ENCODE results near the gene FRMPD1.
"Not testable (repeated sequence)": the region's sequence is repeated elsewhere in the genome, so short reads cannot be mapped to it uniquely, and the experiment has no call there.

Gene FRMPD1

GRCh38 chr9:37752642-37753488 is 102.1 kb downstream of the FRMPD1 start:
- peaks cover 8% of the 10 kb centered on the region for H3K4me1 ChIP-seq (ENCODE audit: control insufficient read depth, insufficient read depth, low read length, poor library complexity, severe bottlenecking)
- H3K9me3 ChIP-seq (ENCODE audit: control insufficient read depth, low read length), result peaks cover 4% of the 10 kb centered on the region
- H3K27ac ChIP-seq (ENCODE audit: low read depth, low read length, severe bottlenecking), result no peak overlapping the region
- H3K36me3 ChIP-seq (ENCODE audit: control insufficient read depth, insufficient read depth, low read length), result no peaks in the 10 kb centered on the region
- peak overlapping the region; percentile 70 for H3K4me3 ChIP-seq (ENCODE audit: extremely low read depth, insufficient read depth, low read length, poor library complexity, severe bottlenecking)
- WGBS, 2 experiments (ENCODE audit: insufficient coverage in 2 of 2), result 90 to 94% methylated on average over 25 of the region's 29 CpGs

- 7 to 10% methylated on average over 18 to 22 of the region's 40 CpGs for WGBS, 2 experiments (ENCODE audit: insufficient coverage in 2 of 2)
- Histone ChIP-seq H3K9me3 (ENCODE audit: control insufficient read depth, low read length) (peaks cover 4% of the 10 kb centered on the region), H3K36me3 (ENCODE audit: control insufficient read depth, insufficient read depth, low read length) (no peaks in the 10 kb centered on the region), H3K27ac (ENCODE audit: low read depth, low read length, severe bottlenecking) (no peak within 1 kb of the TSS), H3K4me1 (ENCODE audit: control insufficient read depth, insufficient read depth, low read length, poor library complexity, severe bottlenecking) (peaks cover 5% of the 10 kb centered on the region), H3K4me3 (ENCODE audit: extremely low read depth, insufficient read depth, low read length, poor library complexity, severe bottlenecking) (peak within 1 kb of the TSS; percentile 70)
Measured at GRCh38 chr9:37753489-37754190, 102.9 kb downstream of the FRMPD1 start, which contains the start of gene TRMT10B. TRMT10B (plus strand) TSS chr9:37753805; CDS start chr9:37761932, 8,127 bp downstream.

- no peak overlapping the region for H3K4me3 ChIP-seq (ENCODE audit: extremely low read depth, insufficient read depth, low read length, poor library complexity, severe bottlenecking)
- peaks cover 9% of the 10 kb centered on the region for H3K4me1 ChIP-seq (ENCODE audit: control insufficient read depth, insufficient read depth, low read length, poor library complexity, severe bottlenecking)
- 81 to 85% methylated on average over 3 of the region's 3 CpGs for WGBS, 2 experiments (ENCODE audit: insufficient coverage in 2 of 2)
- H3K9me3 ChIP-seq (ENCODE audit: control insufficient read depth, low read length), result no peaks in the 10 kb centered on the region
- no peak overlapping the region for H3K27ac ChIP-seq (ENCODE audit: low read depth, low read length, severe bottlenecking)
- H3K36me3 ChIP-seq (ENCODE audit: control insufficient read depth, insufficient read depth, low read length), result no peaks in the 10 kb centered on the region
Measured at GRCh38 chr9:37758747-37759146, 108.0 kb downstream of the FRMPD1 start.

GRCh38 chr9:37760416-37761161 is 109.8 kb downstream of the FRMPD1 start:
- no peak overlapping the region for H3K4me3 ChIP-seq (ENCODE audit: extremely low read depth, insufficient read depth, low read length, poor library complexity, severe bottlenecking)
- H3K9me3 ChIP-seq (ENCODE audit: control insufficient read depth, low read length), result no peaks in the 10 kb centered on the region
- H3K27ac ChIP-seq (ENCODE audit: low read depth, low read length, severe bottlenecking), result no peak overlapping the region
- 96 to 100% methylated on average over 1 to 4 of the region's 7 CpGs for WGBS, 2 experiments (ENCODE audit: insufficient coverage in 2 of 2)
- H3K4me1 ChIP-seq (ENCODE audit: control insufficient read depth, insufficient read depth, low read length, poor library complexity, severe bottlenecking), result peaks cover 4% of the 10 kb centered on the region
- H3K36me3 ChIP-seq (ENCODE audit: control insufficient read depth, insufficient read depth, low read length), result no peaks in the 10 kb centered on the region

- WGBS, 2 experiments (ENCODE audit: insufficient coverage in 2 of 2), result 61 to 62% methylated on average over 3 of the region's 3 CpGs
- Histone ChIP-seq H3K27ac (ENCODE audit: low read depth, low read length, severe bottlenecking) (no peak overlapping the region), H3K4me3 (ENCODE audit: extremely low read depth, insufficient read depth, low read length, poor library complexity, severe bottlenecking) (no peak overlapping the region), H3K4me1 (ENCODE audit: control insufficient read depth, insufficient read depth, low read length, poor library complexity, severe bottlenecking) (peaks cover 4% of the 10 kb centered on the region), H3K9me3 (ENCODE audit: control insufficient read depth, low read length) (no peaks in the 10 kb centered on the region), H3K36me3 (ENCODE audit: control insufficient read depth, insufficient read depth, low read length) (no peaks in the 10 kb centered on the region)
Measured at GRCh38 chr9:37761511-37761910, 110.8 kb downstream of the FRMPD1 start.

- not testable (repeated sequence) for H3K9me3 ChIP-seq (ENCODE audit: control insufficient read depth, low read length); H3K27ac ChIP-seq (ENCODE audit: low read depth, low read length, severe bottlenecking); H3K36me3 ChIP-seq (ENCODE audit: control insufficient read depth, insufficient read depth, low read length); H3K4me1 ChIP-seq (ENCODE audit: control insufficient read depth, insufficient read depth, low read length, poor library complexity, severe bottlenecking); H3K4me3 ChIP-seq (ENCODE audit: extremely low read depth, insufficient read depth, low read length, poor library complexity, severe bottlenecking)
- WGBS, 2 experiments (ENCODE audit: insufficient coverage in 2 of 2), result no CpG with 5 or more reads among the region's 6 CpGs
Measured at GRCh38 chr9:37765263-37765662, 114.5 kb downstream of the FRMPD1 start.

GRCh38 chr9:37769306-37769705 is 118.6 kb downstream of the FRMPD1 start:
- no peak overlapping the region for H3K27ac ChIP-seq (ENCODE audit: low read depth, low read length, severe bottlenecking)
- 75 to 78% methylated on average over 3 to 5 of the region's 5 CpGs for WGBS, 2 experiments (ENCODE audit: insufficient coverage in 2 of 2)
- peaks cover 20% of the 10 kb centered on the region for H3K36me3 ChIP-seq (ENCODE audit: control insufficient read depth, insufficient read depth, low read length)

GRCh38 chr9:37769995-37770394 is 119.2 kb downstream of the FRMPD1 start:
- Histone ChIP-seq H3K9me3 (ENCODE audit: control insufficient read depth, low read length) (no peaks in the 10 kb centered on the region), H3K4me3 (ENCODE audit: extremely low read depth, insufficient read depth, low read length, poor library complexity, severe bottlenecking) (no peak overlapping the region), H3K4me1 (ENCODE audit: control insufficient read depth, insufficient read depth, low read length, poor library complexity, severe bottlenecking) (no peaks in the 10 kb centered on the region), H3K27ac (ENCODE audit: low read depth, low read length, severe bottlenecking) (no peak overlapping the region), H3K36me3 (ENCODE audit: control insufficient read depth, insufficient read depth, low read length) (peaks cover 21% of the 10 kb centered on the region)
- WGBS, 2 experiments (ENCODE audit: insufficient coverage in 2 of 2), result 100% methylated on average over 2 of the region's 3 CpGs

More at GRCh38 chr9:37769306-37769705, 118.6 kb downstream of the FRMPD1 start:
- H3K4me3 ChIP-seq (ENCODE audit: extremely low read depth, insufficient read depth, low read length, poor library complexity, severe bottlenecking), result no peak overlapping the region
- no peaks in the 10 kb centered on the region for H3K4me1 ChIP-seq (ENCODE audit: control insufficient read depth, insufficient read depth, low read length, poor library complexity, severe bottlenecking)
- H3K9me3 ChIP-seq (ENCODE audit: control insufficient read depth, low read length), result no peaks in the 10 kb centered on the region

GRCh38 chr9:37775216-37775919 is 124.6 kb downstream of the FRMPD1 start:
- no peaks in the 10 kb centered on the region for H3K9me3 ChIP-seq (ENCODE audit: control insufficient read depth, low read length)

GRCh38 chr9:37776328-37776727 is 125.6 kb downstream of the FRMPD1 start:
- Histone ChIP-seq H3K36me3 (ENCODE audit: control insufficient read depth, insufficient read depth, low read length) (peaks cover 64% of the 10 kb centered on the region), H3K9me3 (ENCODE audit: control insufficient read depth, low read length) (no peaks in the 10 kb centered on the region), H3K4me1 (ENCODE audit: control insufficient read depth, insufficient read depth, low read length, poor library complexity, severe bottlenecking) (no peaks in the 10 kb centered on the region), H3K27ac (ENCODE audit: low read depth, low read length, severe bottlenecking) (no peak overlapping the region), H3K4me3 (ENCODE audit: extremely low read depth, insufficient read depth, low read length, poor library complexity, severe bottlenecking) (no peak overlapping the region)
- 94 to 100% methylated on average over 2 to 4 of the region's 5 CpGs for WGBS, 2 experiments (ENCODE audit: insufficient coverage in 2 of 2)

More at GRCh38 chr9:37775216-37775919, 124.6 kb downstream of the FRMPD1 start:
- Histone ChIP-seq H3K27ac (ENCODE audit: low read depth, low read length, severe bottlenecking) (no peak overlapping the region), H3K4me3 (ENCODE audit: extremely low read depth, insufficient read depth, low read length, poor library complexity, severe bottlenecking) (no peak overlapping the region), H3K36me3 (ENCODE audit: control insufficient read depth, insufficient read depth, low read length) (peaks cover 54% of the 10 kb centered on the region), H3K4me1 (ENCODE audit: control insufficient read depth, insufficient read depth, low read length, poor library complexity, severe bottlenecking) (no peaks in the 10 kb centered on the region)
- WGBS, 2 experiments (ENCODE audit: insufficient coverage in 2 of 2), result 83 to 100% methylated on average over 1 of the region's 1 CpG
